PC-9 (cell line): ENCODE measurements around the gene FREM2. TPM values are rescaled to one million over a fixed set of nuclear protein-coding genes. Genes with fewer than 3 reads are reported as not detected.

Source experiments
- BruUV-seq: library from RNA; stranded (reverse); fragments of 400-500 nt; replicated peaks from 2 replicates; lab custom pipeline; 2021; lab: Mats Ljungman, UMichigan
- CTCF ChIA-PET: fragments of 300-600 bp; sonication (Branson Sonifier 250); formaldehyde crosslinking; loops from one replicate; lab custom pipeline; 2022; ENCODE audit warnings: antibody characterized with exemption; lab: Charles Lee
- POLR2A ChIA-PET: fragments of 300-600 bp; sonication (Branson Sonifier 250); formaldehyde crosslinking; loops from one replicate; lab custom pipeline; 2022; ENCODE audit warnings: antibody characterized with exemption; ENCODE audit not compliant: unreplicated experiment; lab: Charles Lee
- DNase-seq, 2 experiments: peaks; one replicate each; pipeline versions ENCODE4 v3.0.0 to v3.0.0-alpha.2; 2015 to 2022; ENCODE audit warnings: mixed read lengths in 1 of 2
- H2AFZ ChIP-seq: fragments of 200-600 bp; sonication (generic); 2 replicates; pipeline ENCODE4 v1.8.1; 2017; ENCODE audit warnings: antibody characterized with exemption
- H3F3A ChIP-seq: fragments of 200-600 bp; sonication (generic); 2 replicates; pipeline ENCODE4 v1.8.1; 2017; ENCODE audit warnings: antibody characterized with exemption, mild to moderate bottlenecking, low read depth; ENCODE audit not compliant: insufficient read depth
- H3K27ac ChIP-seq: fragments of 200-600 bp; sonication (generic); 2 replicates; pipeline ENCODE4 v1.6.1; 2016; ENCODE audit warnings: mixed run types
- H3K27me3 ChIP-seq: fragments of 200-600 bp; sonication (generic); 2 replicates; pipeline ENCODE4 v1.6.1; 2016; ENCODE audit warnings: low read depth, mixed run types; ENCODE audit not compliant: insufficient read depth
- H3K36me3 ChIP-seq: fragments of 200-600 bp; sonication (generic); 2 replicates; pipeline ENCODE4 v1.6.1; 2016; ENCODE audit warnings: low read depth, mixed run types
- H3K4me1 ChIP-seq: fragments of 200-600 bp; sonication (generic); replicated peaks from 2 replicates; pipeline ENCODE4 v1.6.1; 2016; ENCODE audit warnings: mixed run types; ENCODE audit not compliant: insufficient read depth
- H3K4me2 ChIP-seq: fragments of 200-600 bp; sonication (generic); 2 replicates; pipeline ENCODE4 v1.6.1; 2017; ENCODE audit warnings: mixed run types
- H3K4me3 ChIP-seq: fragments of 200-600 bp; sonication (generic); 2 replicates; pipeline ENCODE4 v1.6.1; 2016; ENCODE audit warnings: mixed run types
- H3K79me2 ChIP-seq: fragments of 200-600 bp; sonication (generic); 2 replicates; pipeline ENCODE4 v1.6.1; 2017; ENCODE audit warnings: low read depth, mixed run types
- H3K9me2 ChIP-seq: fragments of 200-600 bp; sonication (generic); 2 replicates; pipeline ENCODE4 v1.8.1; 2017; ENCODE audit warnings: mild to moderate bottlenecking; ENCODE audit not compliant: insufficient read depth
- H3K9me3 ChIP-seq: fragments of 200-600 bp; sonication (generic); 2 replicates; pipeline ENCODE4 v1.8.1; 2016; ENCODE audit warnings: low read depth; ENCODE audit not compliant: insufficient read depth
- H4K20me1 ChIP-seq: fragments of 200-600 bp; sonication (generic); 2 replicates; pipeline ENCODE4 v1.8.1; 2017; ENCODE audit not compliant: insufficient read depth
- EZH2 ChIP-seq: fragments of 200-600 bp; sonication (generic); IDR thresholded peaks from 2 replicates; pipeline ENCODE4 v1.8.0; 2017; ENCODE audit warnings: antibody characterized with exemption, low read depth
- intact Hi-C: fragments of 100-400 bp; cut with micrococcal nuclease; formaldehyde crosslinking; loops from one replicate; pipeline ENCODE4 v1.10.0; 2022; ENCODE audit not compliant: unreplicated experiment
- total RNA-seq: library from RNA; stranded (reverse); gene quantifications from 2 replicates; pipeline ENCODE4 v1.2.3, GENCODE V29; 2021
- TF ChIP-seq, protein P1 (sequence below): fragments of 200-600 bp; sonication (generic); conservative IDR thresholded peaks from 2 replicates; pipeline ENCODE4 v1.6.1; 2017; ENCODE audit warnings: mixed run types, antibody characterized with exemption, mild to moderate bottlenecking, moderate library complexity

The FREM2 gene
- total RNA-seq, 1 experiment from 2014 or later, result 0.65 TPM

DNA sequence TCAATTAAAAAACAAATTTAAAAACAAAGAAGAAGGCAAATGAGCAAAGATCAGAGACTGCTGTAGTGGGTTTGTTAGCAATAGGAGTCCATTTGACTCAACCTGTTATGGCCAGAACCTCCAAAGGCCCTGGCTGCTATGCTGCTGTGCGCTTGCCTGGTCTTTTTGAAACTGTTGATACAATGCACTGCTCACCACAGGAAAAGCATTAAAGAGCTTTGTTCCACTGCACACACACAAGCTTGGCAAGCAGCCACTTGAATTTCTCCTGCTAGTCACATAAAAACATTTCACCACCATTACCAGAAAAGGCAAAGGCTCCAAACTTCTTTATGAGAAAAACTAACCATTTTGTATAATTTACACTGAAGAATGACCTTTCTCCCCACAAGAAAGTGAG is 132.2 kb downstream of the FREM2 start:
- H3K4me3 ChIP-seq, result no peak overlapping the region
- H3K9me2 ChIP-seq, result no peaks in the 10 kb centered on the region
- H3K27me3 ChIP-seq, result no peaks in the 10 kb centered on the region
- intact Hi-C loops, result no loop called here
- TF ChIP-seq, protein P1, sequence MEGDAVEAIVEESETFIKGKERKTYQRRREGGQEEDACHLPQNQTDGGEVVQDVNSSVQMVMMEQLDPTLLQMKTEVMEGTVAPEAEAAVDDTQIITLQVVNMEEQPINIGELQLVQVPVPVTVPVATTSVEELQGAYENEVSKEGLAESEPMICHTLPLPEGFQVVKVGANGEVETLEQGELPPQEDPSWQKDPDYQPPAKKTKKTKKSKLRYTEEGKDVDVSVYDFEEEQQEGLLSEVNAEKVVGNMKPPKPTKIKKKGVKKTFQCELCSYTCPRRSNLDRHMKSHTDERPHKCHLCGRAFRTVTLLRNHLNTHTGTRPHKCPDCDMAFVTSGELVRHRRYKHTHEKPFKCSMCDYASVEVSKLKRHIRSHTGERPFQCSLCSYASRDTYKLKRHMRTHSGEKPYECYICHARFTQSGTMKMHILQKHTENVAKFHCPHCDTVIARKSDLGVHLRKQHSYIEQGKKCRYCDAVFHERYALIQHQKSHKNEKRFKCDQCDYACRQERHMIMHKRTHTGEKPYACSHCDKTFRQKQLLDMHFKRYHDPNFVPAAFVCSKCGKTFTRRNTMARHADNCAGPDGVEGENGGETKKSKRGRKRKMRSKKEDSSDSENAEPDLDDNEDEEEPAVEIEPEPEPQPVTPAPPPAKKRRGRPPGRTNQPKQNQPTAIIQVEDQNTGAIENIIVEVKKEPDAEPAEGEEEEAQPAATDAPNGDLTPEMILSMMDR, result no peak
- TF ChIP-seq EZH2, result no peak
- BruUV-seq, result no TSS peak
- no peaks in the 10 kb centered on the region for H3K9me3 ChIP-seq
- no peak overlapping the region for H3K4me2 ChIP-seq
- ChIA-PET POLR2A (interaction anchor here (0.5 kb wide), 1 partner anchor 646 kb away, joined by 3 read pairs; no protein-coding TSS in a partner anchor), CTCF (no interaction called here)
- H3F3A ChIP-seq, result no peaks in the 10 kb centered on the region
- no peak for DNase-seq
- no peak overlapping the region for H2AFZ ChIP-seq
- no peaks in the 10 kb centered on the region for H4K20me1 ChIP-seq
- H3K4me1 ChIP-seq, result peaks cover 9% of the 10 kb centered on the region; the same call in 1 of the 2 replicates
- no peaks in the 10 kb centered on the region for H3K36me3 ChIP-seq
- H3K79me2 ChIP-seq, result no peaks in the 10 kb centered on the region
- H3K27ac ChIP-seq, result no peak overlapping the region

DNA sequence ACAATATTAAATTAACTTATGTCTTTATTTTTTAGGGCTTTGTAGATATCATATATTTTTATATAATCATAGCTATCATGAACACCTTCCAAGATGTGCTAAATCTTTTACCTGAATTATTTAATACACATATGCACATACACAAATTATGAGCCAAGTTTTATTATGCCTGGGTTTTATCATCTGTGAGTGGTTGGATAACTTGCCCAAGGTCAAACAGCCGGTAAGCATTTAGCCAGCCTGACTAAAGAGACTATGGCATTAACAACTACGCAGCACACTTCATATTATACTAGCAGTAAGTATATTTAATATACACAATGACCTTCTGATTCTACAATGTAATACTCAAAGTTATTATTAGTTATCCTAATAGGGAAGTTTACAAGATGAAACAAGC is 132.7 kb downstream of the FREM2 start:
- ChIA-PET POLR2A (interaction anchor here (0.5 to 0.7 kb wide), 2 partner anchors 544 to 647 kb away, joined by 3 to 8 read pairs; no protein-coding TSS in a partner anchor), CTCF (no interaction called here)
- Histone ChIP-seq H3K4me2 (no peak overlapping the region), H3K36me3 (no peaks in the 10 kb centered on the region), H3K9me3 (no peaks in the 10 kb centered on the region), H3K27me3 (no peaks in the 10 kb centered on the region), H3K4me1 (peaks cover 4% of the 10 kb centered on the region; the same call in 1 of the 2 replicates), H3K79me2 (no peaks in the 10 kb centered on the region), H3K4me3 (no peak overlapping the region), H3K9me2 (no peaks in the 10 kb centered on the region), H3F3A (no peaks in the 10 kb centered on the region), H2AFZ (no peak overlapping the region), H4K20me1 (no peaks in the 10 kb centered on the region), H3K27ac (no peak overlapping the region)
- intact Hi-C loops, result no loop called here
- DNase-seq, result no peak
- no TSS peak for BruUV-seq
- TF ChIP-seq, protein P1, result no peak
- no peak for TF ChIP-seq EZH2

DNA sequence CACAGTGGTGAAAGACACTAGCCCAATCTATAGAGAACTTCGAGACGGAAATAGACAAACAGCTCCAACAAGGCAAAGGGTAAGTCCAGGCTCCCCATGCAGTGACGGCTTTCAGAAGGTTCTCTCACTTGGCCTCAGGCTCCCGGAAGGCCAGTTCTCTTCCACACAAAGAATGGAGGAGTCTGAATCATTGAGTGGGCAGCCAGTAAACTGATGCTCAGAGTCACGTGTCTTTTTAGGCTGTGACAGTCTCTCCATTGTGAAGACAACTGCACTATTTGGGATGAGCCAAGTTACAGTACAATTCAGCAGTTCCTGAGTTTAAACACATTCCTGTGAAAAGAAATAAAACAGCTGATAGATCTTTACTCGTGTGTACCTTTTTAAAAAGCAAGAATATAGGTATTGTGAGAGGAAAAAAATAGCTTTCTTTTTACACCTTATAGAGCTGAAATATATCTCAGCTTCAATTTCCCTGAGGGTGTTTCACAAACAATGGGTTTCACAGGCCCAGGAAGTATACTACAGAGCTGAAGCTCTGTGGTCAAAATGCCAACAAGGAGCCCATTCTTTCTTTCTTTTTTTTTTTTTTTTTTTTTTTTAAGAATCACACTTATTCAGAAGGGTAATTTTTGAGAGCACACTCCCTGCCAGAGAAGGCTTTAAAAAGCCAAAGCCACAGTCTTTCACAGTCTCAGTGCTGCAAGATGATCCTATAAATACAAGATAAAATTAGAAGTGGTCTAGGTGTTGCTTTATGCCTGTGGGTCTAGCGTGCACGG is 135.1 kb downstream of the FREM2 start:
- CTCF ChIA-PET, result no interaction called here
- Histone ChIP-seq H3K9me3 (no peaks in the 10 kb centered on the region), H3K79me2 (no peaks in the 10 kb centered on the region), H3F3A (no peaks in the 10 kb centered on the region), H3K4me1 (no peaks in the 10 kb centered on the region), H3K27me3 (no peaks in the 10 kb centered on the region), H3K4me3 (no peak overlapping the region), H3K36me3 (no peaks in the 10 kb centered on the region), H4K20me1 (no peaks in the 10 kb centered on the region), H3K9me2 (no peaks in the 10 kb centered on the region), H2AFZ (no peak overlapping the region), H3K4me2 (no peak overlapping the region), H3K27ac (no peak overlapping the region)
- intact Hi-C loops, result no loop called here
- BruUV-seq, result no TSS peak
- DNase-seq, result peak in 1 of 2 experiments; percentile 5
- POLR2A ChIA-PET, result no interaction called here
- TF ChIP-seq, protein P1, result no peak
- no peak for TF ChIP-seq EZH2
